Left forelimb (tissue), 1 donor: Measurements from ENCODE around the gene TRIP6.

Experiments used
- DNase-seq: peaks from one replicate; pipeline ENCODE4 v3.0.0-alpha.2; 2018; ENCODE audit warnings: low spot score

Gene TRIP6, protein sequence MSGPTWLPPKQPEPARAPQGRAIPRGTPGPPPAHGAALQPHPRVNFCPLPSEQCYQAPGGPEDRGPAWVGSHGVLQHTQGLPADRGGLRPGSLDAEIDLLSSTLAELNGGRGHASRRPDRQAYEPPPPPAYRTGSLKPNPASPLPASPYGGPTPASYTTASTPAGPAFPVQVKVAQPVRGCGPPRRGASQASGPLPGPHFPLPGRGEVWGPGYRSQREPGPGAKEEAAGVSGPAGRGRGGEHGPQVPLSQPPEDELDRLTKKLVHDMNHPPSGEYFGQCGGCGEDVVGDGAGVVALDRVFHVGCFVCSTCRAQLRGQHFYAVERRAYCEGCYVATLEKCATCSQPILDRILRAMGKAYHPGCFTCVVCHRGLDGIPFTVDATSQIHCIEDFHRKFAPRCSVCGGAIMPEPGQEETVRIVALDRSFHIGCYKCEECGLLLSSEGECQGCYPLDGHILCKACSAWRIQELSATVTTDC

GRCh38 chr7:100867040-100867775 is at the start of gene TRIP6:
Gene TRIP6, plus strand, starts transcription at chr7:100867387. Its CDS starts 111 bp downstream, at chr7:100867498.
- DNase-seq: peak; percentile 94

DNA sequence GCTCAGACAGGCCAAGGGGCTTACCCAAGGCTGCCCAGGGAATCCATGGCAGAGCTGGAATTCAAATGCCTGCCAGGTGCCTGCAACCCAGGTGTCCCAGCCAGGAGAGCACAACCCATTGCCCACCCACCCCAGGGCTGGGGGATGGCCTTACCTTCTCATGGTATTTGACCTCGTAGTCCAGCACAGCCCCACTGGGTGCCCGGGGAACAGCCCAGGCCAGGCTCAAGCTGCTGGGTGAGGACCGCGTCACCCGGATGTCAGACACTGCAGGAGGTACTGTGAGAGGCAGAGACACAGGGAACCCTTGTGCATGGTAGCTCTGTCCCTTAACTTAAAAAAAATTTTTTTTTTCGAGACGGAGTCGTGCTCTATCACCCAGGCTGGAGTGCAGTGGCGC is 48.8 kb upstream of the TRIP6 start:
- DNase-seq: no peak

GRCh38 chr7:100818825-100819224 is 48.4 kb upstream of the TRIP6 start:
- no peak for DNase-seq

DNA sequence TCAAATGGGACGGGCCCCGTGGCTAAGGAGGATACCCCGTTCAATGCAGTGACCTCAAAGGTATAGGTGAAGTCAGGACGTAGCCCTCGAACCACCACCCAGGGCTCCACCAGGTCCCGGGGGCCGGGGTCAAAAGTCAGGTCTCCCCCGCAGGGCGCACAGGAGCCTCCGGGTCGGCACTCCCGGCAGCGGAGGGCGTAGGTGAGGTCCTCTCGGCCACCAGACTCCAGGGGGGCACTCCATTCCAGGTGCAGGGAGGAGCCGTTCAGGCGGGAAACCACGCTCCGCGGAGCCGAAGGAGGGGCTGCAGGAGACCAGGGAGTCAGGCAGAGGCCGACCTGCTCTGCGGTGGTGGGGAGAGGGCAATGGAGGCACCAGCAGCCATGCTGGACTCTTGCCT is 47.6 kb upstream of the TRIP6 start:
- DNase-seq: no peak

DNA sequence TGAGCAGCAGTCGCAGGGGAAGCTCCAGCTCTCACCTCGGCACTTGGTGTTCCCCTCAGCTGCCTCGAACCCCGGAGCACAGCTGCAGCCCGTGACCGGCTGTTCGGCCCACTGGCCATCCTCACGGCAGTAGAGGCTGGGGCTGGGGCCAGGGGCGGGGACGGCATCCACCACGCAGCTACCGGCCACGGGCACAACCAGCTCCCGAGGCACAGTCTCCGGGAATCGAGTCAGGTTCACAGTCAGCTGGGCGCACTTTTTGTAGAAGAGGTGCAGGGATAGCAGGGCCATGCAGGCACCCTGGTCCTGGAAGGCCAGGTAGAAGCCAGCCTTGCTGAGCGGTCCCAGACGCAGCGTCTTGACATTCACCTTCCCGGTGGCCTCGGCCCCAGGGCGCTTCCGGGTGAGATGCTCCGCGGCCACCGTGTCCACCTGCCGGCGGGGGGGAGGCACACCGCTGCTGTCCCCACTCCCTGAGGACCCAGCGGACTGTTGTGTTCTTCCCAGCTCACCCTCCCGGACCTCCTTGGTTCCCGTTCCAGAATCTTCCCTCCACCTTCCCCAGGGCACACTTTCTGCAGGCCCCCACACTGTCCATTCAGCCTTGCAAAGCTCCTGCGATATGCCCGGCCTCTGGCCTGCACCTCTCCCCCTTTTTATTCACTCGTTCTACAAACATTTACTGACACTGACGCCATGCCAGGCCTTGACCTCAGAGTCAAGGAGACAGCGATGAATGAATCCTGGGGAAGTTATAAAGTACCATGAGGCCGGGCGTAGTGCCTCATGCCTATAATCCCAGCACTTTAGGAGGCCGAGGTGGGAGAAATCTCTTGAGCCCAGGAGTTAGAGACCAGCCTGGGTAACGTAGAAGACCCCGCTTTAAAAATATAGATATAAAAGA is 44.7 kb upstream of the TRIP6 start:
- DNase-seq: no peak

DNA sequence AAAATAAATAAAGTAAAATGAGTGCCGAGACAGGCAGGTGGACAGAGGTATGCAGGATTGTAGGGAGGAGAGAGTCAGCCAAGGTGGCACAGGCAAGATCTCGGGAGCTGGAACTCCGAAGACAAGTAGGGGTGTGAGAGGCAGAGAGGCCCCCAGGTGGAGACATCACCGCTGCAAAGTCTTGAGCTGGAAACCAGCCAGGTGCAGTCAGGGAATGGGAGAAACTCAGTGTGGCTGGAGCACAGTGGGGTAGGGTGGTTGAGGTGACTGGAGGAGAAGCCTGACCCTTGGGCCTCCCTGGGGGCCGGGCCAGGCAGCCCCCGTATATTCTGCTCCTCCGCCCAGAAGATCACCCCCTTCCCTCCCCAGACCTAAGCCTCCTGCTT is 44.1 kb upstream of the TRIP6 start:
- no peak for DNase-seq

DNA sequence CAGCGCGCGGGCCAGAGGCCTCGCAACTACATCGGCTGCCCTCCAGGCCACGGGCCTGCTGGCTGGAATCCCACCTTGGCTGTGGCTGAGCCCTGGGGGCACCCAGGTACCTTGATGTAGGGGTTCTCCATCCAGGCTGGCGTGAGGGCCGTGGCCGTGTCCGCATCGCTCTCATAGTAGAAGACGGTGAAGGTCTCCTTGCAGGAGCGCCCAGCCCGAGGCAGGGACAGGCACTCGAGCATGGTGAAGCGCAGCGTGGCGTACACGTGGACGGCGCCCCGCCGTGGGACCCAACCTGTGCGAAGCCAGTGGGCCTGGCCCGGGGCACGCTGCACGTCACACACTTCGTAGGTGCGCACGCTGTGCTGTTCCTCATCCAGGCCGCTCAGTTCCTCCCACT is 43.7 kb upstream of the TRIP6 start:
- no peak for DNase-seq

- DNase-seq: no peak
These were observed 42.5 kb upstream of the TRIP6 start for GRCh38 chr7:100824499-100825214.

DNA sequence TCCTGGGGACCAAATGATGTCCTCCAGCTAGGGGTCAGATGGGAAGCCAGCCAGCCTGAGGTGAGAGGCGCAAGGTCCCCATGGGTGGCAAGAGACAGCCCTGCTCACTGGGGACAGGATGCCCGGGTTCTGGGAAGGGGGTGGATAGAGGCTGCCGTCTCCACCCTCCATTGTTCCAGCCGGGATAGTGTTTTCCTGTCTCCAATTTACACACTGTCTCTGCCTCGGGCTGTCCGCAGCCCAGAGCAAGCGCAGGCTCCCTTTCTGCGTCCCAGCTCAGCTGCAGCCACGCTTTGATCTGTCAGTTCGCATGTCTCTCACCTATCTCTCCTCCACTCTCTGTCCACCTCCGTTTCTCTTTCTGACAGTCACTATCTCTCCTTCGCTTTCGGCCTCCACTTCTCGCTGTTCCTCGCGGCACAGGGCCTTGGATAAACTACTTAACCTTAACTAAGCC is 41.9 kb upstream of the TRIP6 start:
- no peak for DNase-seq

GRCh38 chr7:100825751-100826513 is 41.3 kb upstream of the TRIP6 start:
- DNase-seq: no peak

GRCh38 chr7:100826514-100827329 is 40.5 kb upstream of the TRIP6 start:
- no peak for DNase-seq

DNA sequence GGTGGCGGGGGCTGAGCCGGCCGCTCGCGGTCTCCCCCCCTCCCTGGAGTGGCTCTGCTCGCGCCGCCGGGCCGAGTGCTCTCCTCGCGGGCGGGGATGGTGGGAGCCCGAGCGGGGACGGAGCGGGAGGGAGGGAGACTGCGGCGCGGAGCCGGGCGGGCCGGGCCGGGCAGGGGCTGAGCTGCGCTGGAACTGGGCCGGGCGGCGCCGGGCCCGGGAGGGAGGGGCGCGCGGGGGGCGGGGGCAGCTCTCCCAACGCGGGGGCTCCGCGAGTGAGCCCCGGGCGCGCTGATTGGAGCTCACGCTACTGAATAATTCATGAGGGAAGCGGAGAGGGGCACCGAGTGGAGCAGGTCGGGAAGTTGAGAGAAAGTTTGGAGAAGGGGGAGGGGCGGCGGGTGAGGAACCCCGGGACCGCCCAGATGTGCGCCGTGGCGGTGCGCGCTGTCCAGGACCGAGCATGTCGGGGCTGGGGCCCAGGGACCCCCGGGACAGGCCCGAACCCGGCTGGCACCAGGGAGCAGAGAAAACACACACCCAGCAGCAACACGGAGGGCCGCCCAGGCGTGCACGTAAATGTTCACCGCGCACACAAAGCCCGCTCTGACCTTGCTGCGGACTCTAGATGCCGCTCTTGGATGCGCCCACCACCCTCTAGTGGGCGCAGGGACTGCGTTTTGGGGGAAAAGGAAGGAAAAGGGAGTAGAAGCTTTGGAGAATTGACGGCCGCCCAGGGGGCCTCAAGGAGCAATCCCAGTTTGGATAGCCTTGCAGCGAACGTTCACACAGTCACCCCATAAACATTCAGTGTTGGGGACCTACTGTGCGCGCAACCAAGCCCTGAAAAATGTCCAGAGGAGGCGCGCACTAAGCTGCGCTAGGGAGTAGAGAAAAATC is 39.6 kb upstream of the TRIP6 start, which contains the start of gene EPHB4:
EPHB4 (minus strand) TSS at position 194 of the 897 bp plus-strand sequence. CDS start 493 bp downstream, outside the sequence.
- peak; percentile 95 for DNase-seq

DNA sequence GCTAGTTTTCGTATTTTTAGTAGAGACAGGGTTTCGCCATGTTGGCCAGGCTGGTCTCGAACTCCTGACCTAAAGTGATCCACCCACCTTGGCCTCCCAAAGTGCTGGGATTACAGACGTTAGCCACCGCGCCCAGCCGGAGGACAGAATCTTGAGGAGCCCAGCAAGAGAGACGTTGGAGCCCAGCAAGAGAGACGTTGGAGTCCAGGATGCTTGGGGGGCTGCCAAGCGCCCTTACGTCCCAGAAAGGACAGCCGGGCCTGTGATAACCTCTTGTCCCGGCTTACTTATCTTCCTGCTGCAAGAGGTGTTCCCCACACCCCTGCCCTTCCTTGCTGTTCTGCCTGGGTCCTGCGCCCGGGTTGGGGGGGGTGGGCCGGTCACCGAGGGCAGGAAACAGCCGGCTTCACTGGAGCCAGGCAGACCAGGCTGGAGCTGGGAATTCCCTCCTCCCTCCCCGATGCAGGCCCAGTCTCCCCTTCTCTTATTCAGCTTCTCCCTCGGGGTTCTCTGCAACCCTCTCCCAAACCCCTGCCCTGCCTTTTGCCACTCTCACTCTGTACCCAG is 38.0 kb upstream of the TRIP6 start:
- DNase-seq: no peak

- no peak for DNase-seq
These were observed 36.8 kb upstream of the TRIP6 start for GRCh38 chr7:100830396-100830795.

DNA sequence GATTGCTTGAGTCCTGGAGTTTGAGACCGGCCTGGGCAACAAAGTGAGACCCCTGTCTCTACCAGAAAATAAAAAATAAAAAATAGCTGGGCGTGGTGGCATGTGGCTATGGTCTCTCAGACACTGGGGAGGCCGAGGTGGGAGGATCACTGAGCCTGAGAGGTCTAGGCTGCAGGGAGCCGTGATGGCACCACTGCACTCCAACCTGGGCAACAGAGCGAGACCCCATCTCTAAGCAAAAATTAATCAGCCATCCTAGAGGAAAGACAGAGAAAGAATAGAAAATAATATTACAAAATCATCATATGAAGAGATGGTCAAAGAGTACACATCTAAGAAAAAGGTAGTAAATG is 34.9 kb upstream of the TRIP6 start:
- no peak for DNase-seq

- DNase-seq: no peak
These were observed 31.0 kb upstream of the TRIP6 start for GRCh38 chr7:100835903-100836811.

DNA sequence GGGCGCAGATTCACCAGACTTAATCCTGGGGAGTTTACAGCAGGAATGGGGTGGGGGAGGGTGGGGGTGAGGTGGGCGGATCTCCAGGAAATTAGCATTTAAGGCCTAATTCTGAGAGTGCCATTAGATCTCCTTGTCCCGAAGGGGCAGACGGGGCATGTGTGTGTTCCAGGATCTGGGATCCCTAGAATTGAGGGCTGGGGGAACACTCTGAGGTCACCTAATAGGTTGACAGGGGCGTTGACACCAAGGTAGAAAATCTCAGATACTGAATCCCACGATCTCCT is 30.4 kb upstream of the TRIP6 start:
- no peak for DNase-seq
